Measurements from ENCODE around the gene PXMP4. TPM values are rescaled to one million over a fixed set of nuclear protein-coding genes. Genes with fewer than 3 reads are reported as not detected.

The PXMP4 gene
- total RNA-seq, 1 experiment from 2014 or later: 12.0 TPM

DNA sequence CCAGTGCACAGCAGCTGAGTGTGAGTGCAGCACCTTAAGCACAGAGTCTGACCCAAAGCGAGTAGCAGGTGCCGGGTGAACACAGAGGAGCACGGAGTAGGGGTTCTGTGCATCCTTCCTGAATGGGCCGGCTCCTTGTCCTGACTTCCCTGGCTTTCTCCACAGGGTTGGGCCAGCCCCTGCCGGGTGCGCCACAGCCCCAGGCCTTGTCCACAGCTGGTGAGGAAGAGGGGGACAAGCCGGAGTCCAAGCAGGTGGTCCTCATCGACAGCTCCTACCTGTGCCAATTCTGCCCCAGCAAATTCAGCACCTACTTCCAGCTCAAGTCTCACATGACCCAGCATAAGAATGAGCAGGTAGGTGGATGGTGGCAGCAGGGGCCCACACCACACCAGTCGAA lies 46.6 kb upstream of the PXMP4 start:
- ChIA-PET POLR2A (interaction anchor here (0.7 kb wide), 1 partner anchor 42 kb away, joined by 5 read pairs; no protein-coding TSS in a partner anchor), CTCF (no interaction called here)
- H3K4me1 ChIP-seq (ENCODE audit: control insufficient read depth, insufficient read depth, low read length): no peaks in the 10 kb centered on the region
- H3K27ac ChIP-seq (ENCODE audit: low read length): no peak overlapping the region
- TF ChIP-seq, protein P1, sequence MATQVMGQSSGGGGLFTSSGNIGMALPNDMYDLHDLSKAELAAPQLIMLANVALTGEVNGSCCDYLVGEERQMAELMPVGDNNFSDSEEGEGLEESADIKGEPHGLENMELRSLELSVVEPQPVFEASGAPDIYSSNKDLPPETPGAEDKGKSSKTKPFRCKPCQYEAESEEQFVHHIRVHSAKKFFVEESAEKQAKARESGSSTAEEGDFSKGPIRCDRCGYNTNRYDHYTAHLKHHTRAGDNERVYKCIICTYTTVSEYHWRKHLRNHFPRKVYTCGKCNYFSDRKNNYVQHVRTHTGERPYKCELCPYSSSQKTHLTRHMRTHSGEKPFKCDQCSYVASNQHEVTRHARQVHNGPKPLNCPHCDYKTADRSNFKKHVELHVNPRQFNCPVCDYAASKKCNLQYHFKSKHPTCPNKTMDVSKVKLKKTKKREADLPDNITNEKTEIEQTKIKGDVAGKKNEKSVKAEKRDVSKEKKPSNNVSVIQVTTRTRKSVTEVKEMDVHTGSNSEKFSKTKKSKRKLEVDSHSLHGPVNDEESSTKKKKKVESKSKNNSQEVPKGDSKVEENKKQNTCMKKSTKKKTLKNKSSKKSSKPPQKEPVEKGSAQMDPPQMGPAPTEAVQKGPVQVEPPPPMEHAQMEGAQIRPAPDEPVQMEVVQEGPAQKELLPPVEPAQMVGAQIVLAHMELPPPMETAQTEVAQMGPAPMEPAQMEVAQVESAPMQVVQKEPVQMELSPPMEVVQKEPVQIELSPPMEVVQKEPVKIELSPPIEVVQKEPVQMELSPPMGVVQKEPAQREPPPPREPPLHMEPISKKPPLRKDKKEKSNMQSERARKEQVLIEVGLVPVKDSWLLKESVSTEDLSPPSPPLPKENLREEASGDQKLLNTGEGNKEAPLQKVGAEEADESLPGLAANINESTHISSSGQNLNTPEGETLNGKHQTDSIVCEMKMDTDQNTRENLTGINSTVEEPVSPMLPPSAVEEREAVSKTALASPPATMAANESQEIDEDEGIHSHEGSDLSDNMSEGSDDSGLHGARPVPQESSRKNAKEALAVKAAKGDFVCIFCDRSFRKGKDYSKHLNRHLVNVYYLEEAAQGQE (IDR thresholded peaks at IDR 0.05; ENCODE audit: insufficient read depth in 1 of 2, low read depth in 2 of 2, low read length in 1 of 2): no peak
- no peak for TF ChIP-seq SIN3A (IDR thresholded peaks at IDR 0.05; ENCODE audit: borderline replicate concordance, insufficient read depth, low read depth, low read length)
- TF ChIP-seq TCF7L2 (IDR thresholded peaks at IDR 0.05; ENCODE audit: low read depth, low read length): no peak
- no peak for TF ChIP-seq POLR2AphosphoS5 (IDR thresholded peaks at IDR 0.05; ENCODE audit: low read depth, low read length)
- TF ChIP-seq, protein P2, sequence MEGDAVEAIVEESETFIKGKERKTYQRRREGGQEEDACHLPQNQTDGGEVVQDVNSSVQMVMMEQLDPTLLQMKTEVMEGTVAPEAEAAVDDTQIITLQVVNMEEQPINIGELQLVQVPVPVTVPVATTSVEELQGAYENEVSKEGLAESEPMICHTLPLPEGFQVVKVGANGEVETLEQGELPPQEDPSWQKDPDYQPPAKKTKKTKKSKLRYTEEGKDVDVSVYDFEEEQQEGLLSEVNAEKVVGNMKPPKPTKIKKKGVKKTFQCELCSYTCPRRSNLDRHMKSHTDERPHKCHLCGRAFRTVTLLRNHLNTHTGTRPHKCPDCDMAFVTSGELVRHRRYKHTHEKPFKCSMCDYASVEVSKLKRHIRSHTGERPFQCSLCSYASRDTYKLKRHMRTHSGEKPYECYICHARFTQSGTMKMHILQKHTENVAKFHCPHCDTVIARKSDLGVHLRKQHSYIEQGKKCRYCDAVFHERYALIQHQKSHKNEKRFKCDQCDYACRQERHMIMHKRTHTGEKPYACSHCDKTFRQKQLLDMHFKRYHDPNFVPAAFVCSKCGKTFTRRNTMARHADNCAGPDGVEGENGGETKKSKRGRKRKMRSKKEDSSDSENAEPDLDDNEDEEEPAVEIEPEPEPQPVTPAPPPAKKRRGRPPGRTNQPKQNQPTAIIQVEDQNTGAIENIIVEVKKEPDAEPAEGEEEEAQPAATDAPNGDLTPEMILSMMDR (IDR thresholded peaks at IDR 0.05): no peak
- ATAC-seq: no peak
- in situ Hi-C loops (cut with HindIII; ENCODE audit: low pct_unique_long_range_greater_than_20kb, low sequenced_read_pairs) (no loop called here), intact Hi-C loops (cut with micrococcal nuclease; ENCODE audit: unreplicated experiment) (no loop called here)
- no peaks in the 10 kb centered on the region for H3K27me3 ChIP-seq (ENCODE audit: control insufficient read depth, insufficient read depth, low read length)
- BruUV-seq (replicated peaks): no TSS peak
- H3K9me3 ChIP-seq (ENCODE audit: control insufficient read depth, insufficient read depth, low read depth, low read length): no peaks in the 10 kb centered on the region
- no peak overlapping the region for H3K4me3 ChIP-seq (ENCODE audit: low read depth in 2 of 2, low read length in 2 of 2)
- DNase-seq (ENCODE audit: low read depth, low spot score): no peak
- no peaks in the 10 kb centered on the region for H3K36me3 ChIP-seq (ENCODE audit: control insufficient read depth, insufficient read depth, low read length)

DNA sequence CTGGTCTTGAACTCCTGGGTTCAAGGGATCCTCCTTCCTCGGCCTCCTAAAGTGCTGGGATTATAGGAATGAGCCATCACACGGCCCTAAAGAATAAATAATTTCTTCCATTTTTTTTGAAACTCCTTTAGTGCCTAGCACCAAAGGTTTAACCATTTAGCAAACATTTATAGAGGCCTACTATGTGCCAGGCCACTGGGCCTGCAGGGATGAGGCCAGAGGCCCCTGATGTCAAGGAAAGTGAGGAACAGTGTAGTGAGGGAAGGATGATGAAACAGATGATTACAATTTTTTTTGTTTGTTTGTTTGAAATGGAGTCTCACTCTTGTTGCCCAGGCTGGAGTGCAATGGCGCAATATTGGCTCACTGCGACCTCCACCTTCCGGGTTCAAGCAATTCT lies 45.5 kb upstream of the PXMP4 start:
- no TSS peak for BruUV-seq (replicated peaks)
- H3K4me1 ChIP-seq (ENCODE audit: control insufficient read depth, insufficient read depth, low read length): no peaks in the 10 kb centered on the region
- H3K36me3 ChIP-seq (ENCODE audit: control insufficient read depth, insufficient read depth, low read length): no peaks in the 10 kb centered on the region
- H3K27me3 ChIP-seq (ENCODE audit: control insufficient read depth, insufficient read depth, low read length): no peaks in the 10 kb centered on the region
- no peak for ATAC-seq
- no peaks in the 10 kb centered on the region for H3K9me3 ChIP-seq (ENCODE audit: control insufficient read depth, insufficient read depth, low read depth, low read length)
- no peak overlapping the region for H3K4me3 ChIP-seq (ENCODE audit: low read depth in 2 of 2, low read length in 2 of 2)
- CTCF ChIA-PET: interaction anchor here (0.7 kb wide), 1 partner anchor 117 kb away, joined by 4 read pairs; no protein-coding TSS in a partner anchor
- no peak overlapping the region for H3K27ac ChIP-seq (ENCODE audit: low read length)
- POLR2A ChIA-PET: no interaction called here
- intact Hi-C loops (cut with micrococcal nuclease; ENCODE audit: unreplicated experiment): no loop called here
- DNase-seq (ENCODE audit: low read depth, low spot score): no peak
- in situ Hi-C loops (cut with HindIII; ENCODE audit: low pct_unique_long_range_greater_than_20kb, low sequenced_read_pairs): no loop called here
- TF ChIP-seq, protein P2 (IDR thresholded peaks at IDR 0.05): no peak
- TF ChIP-seq TCF7L2 (IDR thresholded peaks at IDR 0.05; ENCODE audit: low read depth, low read length): no peak
- TF ChIP-seq SIN3A (IDR thresholded peaks at IDR 0.05; ENCODE audit: borderline replicate concordance, insufficient read depth, low read depth, low read length): no peak
- TF ChIP-seq, protein P1 (IDR thresholded peaks at IDR 0.05; ENCODE audit: insufficient read depth in 1 of 2, low read depth in 2 of 2, low read length in 1 of 2): no peak
- TF ChIP-seq POLR2AphosphoS5 (IDR thresholded peaks at IDR 0.05; ENCODE audit: low read depth, low read length): no peak
